Smooth muscle cell (in vitro differentiated cells): ENCODE results near the gene CUL5. TPM values are rescaled to one million over a fixed set of nuclear protein-coding genes. Genes with fewer than 3 reads are reported as not detected.

ENCODE experiments used
- DNase-seq: peaks from one replicate; lab custom pipeline; 2025; ENCODE audit not compliant: unreplicated experiment; lab: John Stamatoyannopoulos, UW
- H2AFZ ChIP-seq: fragments of 200-600 bp; sonication (generic); 2 replicates; pipeline ENCODE4 v1.6.0; 2016; ENCODE audit warnings: antibody characterized with exemption, low read depth, mild to moderate bottlenecking
- H3F3A ChIP-seq: fragments of 200-600 bp; sonication (generic); 2 replicates; pipeline ENCODE4 v1.6.0; 2017; ENCODE audit warnings: antibody characterized with exemption, low read depth
- H3K27ac ChIP-seq: fragments of 200-600 bp; sonication (generic); 2 replicates; pipeline ENCODE4 v1.5.1; 2016; ENCODE audit warnings: low read depth, mild to moderate bottlenecking
- H3K27me3 ChIP-seq: fragments of 200-600 bp; sonication (generic); 2 replicates; pipeline ENCODE4 v1.6.1; 2016; ENCODE audit warnings: low read depth, mild to moderate bottlenecking
- H3K36me3 ChIP-seq: fragments of 200-600 bp; sonication (generic); 2 replicates; pipeline ENCODE4 v1.5.1; 2016; ENCODE audit warnings: low read depth
- H3K4me1 ChIP-seq: fragments of 200-600 bp; sonication (generic); 2 replicates; pipeline ENCODE4 v1.5.1; 2016; ENCODE audit warnings: low read depth
- H3K4me2 ChIP-seq: fragments of 200-600 bp; sonication (generic); 2 replicates; pipeline ENCODE4 v1.6.0; 2016; ENCODE audit warnings: mild to moderate bottlenecking
- H3K4me3 ChIP-seq: fragments of 200-600 bp; sonication (generic); 2 replicates; pipeline ENCODE4 v1.5.1; 2016; ENCODE audit warnings: mild to moderate bottlenecking
- H3K79me2 ChIP-seq: fragments of 200-600 bp; sonication (generic); 2 replicates; pipeline ENCODE4 v1.6.0; 2016; ENCODE audit warnings: low read depth, mild to moderate bottlenecking
- H3K9ac ChIP-seq: fragments of 200-600 bp; sonication (generic); 2 replicates; pipeline ENCODE4 v1.6.0; 2016; ENCODE audit warnings: low read depth
- H3K9me3 ChIP-seq: fragments of 200-600 bp; sonication (generic); replicated peaks from 2 replicates; pipeline ENCODE4 v1.5.1; 2016; ENCODE audit warnings: low read depth
- H4K20me1 ChIP-seq: fragments of 200-600 bp; sonication (generic); 2 replicates; pipeline ENCODE4 v1.6.0; 2016; ENCODE audit warnings: low read depth
- WGBS: methylation state at CpG from one replicate; pipeline ENCODE4 v1.1.7; 2016; ENCODE audit warnings: low lambda C conversion rate; 5-methylcytosine and 5-hydroxymethylcytosine counted together
- polyA plus RNA-seq: library from polyadenylated mRNA; unstranded; fragments of >200 nt; fragmentation: Nextera tagmentation; extraction: Ambion mirVana; gene quantifications from 2 replicates; pipeline ENCODE4 v1.2.1, GENCODE V29; 2016
- total RNA-seq: library from RNA; depleted of rRNA; stranded (reverse); fragments of >200 nt; gene quantifications from 2 replicates; pipeline ENCODE4 v1.2.3, GENCODE V29; 2014
- TF ChIP-seq, protein P1 (sequence below): fragments of 200-600 bp; sonication (generic); IDR thresholded peaks from 2 replicates; pipeline ENCODE4 v1.5.1; 2017; ENCODE audit warnings: borderline replicate concordance, mild to moderate bottlenecking, antibody characterized with exemption; ENCODE audit not compliant: insufficient read depth, poor library complexity, severe bottlenecking

CUL5 gene
- total and polyA plus RNA-seq, 2 experiments from 2014 or later: 20.8 to 45.0 TPM

- Histone ChIP-seq H3K27ac (no peak overlapping the region), H3K9ac (no peak overlapping the region), H3K4me1 (no peaks in the 10 kb centered on the region), H3K27me3 (no peaks in the 10 kb centered on the region), H2AFZ (no peak overlapping the region), H3K4me3 (no peak overlapping the region), H3K79me2 (peaks cover 60% of the 10 kb centered on the region), H4K20me1 (peaks cover 93% of the 10 kb centered on the region), H3F3A (no peaks in the 10 kb centered on the region), H3K4me2 (no peak overlapping the region), H3K36me3 (peaks cover 5% of the 10 kb centered on the region), H3K9me3 (no peaks in the 10 kb centered on the region)
- WGBS: 70% methylated on average over 4 of the region's 4 CpGs
- no peak for DNase-seq
- TF ChIP-seq, protein P1, sequence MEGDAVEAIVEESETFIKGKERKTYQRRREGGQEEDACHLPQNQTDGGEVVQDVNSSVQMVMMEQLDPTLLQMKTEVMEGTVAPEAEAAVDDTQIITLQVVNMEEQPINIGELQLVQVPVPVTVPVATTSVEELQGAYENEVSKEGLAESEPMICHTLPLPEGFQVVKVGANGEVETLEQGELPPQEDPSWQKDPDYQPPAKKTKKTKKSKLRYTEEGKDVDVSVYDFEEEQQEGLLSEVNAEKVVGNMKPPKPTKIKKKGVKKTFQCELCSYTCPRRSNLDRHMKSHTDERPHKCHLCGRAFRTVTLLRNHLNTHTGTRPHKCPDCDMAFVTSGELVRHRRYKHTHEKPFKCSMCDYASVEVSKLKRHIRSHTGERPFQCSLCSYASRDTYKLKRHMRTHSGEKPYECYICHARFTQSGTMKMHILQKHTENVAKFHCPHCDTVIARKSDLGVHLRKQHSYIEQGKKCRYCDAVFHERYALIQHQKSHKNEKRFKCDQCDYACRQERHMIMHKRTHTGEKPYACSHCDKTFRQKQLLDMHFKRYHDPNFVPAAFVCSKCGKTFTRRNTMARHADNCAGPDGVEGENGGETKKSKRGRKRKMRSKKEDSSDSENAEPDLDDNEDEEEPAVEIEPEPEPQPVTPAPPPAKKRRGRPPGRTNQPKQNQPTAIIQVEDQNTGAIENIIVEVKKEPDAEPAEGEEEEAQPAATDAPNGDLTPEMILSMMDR: no peak
Observed at GRCh38 chr11:108035690-108036089, 27.0 kb downstream of the CUL5 start.

DNA sequence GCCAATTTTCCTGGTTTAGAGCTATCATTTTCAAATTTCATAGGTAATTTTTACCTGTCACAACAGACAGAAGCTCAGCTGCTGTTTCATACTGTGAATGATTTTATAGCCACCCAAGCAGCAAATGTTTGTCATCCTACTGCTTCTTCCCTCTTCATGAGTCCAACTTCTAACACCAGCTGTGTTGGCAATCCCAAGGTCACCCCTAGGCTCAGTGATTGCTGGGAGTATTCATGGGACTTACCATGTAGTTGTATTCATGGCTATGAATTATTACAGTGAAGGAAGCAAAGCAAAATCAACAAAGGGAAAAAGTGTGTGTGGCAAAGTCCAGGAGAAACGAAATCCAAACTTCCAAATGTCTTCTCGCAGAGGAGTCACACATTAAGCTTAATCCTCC is 28.5 kb downstream of the CUL5 start:
- Histone ChIP-seq H3K79me2 (peaks cover 50% of the 10 kb centered on the region), H3K4me2 (no peak overlapping the region), H3K27me3 (no peaks in the 10 kb centered on the region), H3F3A (no peaks in the 10 kb centered on the region), H3K9me3 (no peaks in the 10 kb centered on the region), H3K9ac (no peak overlapping the region), H2AFZ (no peak overlapping the region), H3K27ac (no peak overlapping the region), H3K4me3 (no peak overlapping the region), H3K36me3 (peaks cover 5% of the 10 kb centered on the region), H3K4me1 (no peaks in the 10 kb centered on the region), H4K20me1 (peaks cover 91% of the 10 kb centered on the region)
- TF ChIP-seq, protein P1: no peak
- 92% methylated on average over 2 of the region's 2 CpGs for WGBS
- no peak for DNase-seq

DNA sequence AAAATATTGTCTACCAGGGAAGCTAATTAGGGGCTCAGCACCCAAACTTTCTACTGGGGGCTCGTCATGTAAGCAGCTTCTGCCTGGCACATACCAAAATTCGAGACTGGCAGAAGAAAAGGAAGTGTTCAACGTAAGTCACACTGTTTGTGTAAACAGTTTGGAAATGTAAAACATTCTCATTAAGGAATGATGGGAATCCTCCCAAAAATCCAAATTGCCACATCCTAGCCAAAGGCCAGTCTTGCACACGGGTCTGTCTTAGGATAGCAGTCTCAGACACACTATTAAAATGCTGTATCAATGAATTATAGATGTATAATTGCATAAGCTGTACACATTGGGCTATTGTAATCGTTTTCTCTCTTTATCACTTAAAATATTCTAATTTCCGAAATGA is 28.9 kb downstream of the CUL5 start:
- Histone ChIP-seq H2AFZ (no peak overlapping the region), H3K9ac (no peak overlapping the region), H3K27ac (no peak overlapping the region), H3F3A (no peaks in the 10 kb centered on the region), H3K4me2 (no peak overlapping the region), H3K27me3 (no peaks in the 10 kb centered on the region), H4K20me1 (peaks cover 91% of the 10 kb centered on the region), H3K9me3 (no peaks in the 10 kb centered on the region), H3K4me3 (no peak overlapping the region), H3K4me1 (no peaks in the 10 kb centered on the region), H3K79me2 (peaks cover 46% of the 10 kb centered on the region), H3K36me3 (peaks cover 5% of the 10 kb centered on the region)
- WGBS: 83% methylated on average over 6 of the region's 6 CpGs
- DNase-seq: no peak
- TF ChIP-seq, protein P1: no peak

DNA sequence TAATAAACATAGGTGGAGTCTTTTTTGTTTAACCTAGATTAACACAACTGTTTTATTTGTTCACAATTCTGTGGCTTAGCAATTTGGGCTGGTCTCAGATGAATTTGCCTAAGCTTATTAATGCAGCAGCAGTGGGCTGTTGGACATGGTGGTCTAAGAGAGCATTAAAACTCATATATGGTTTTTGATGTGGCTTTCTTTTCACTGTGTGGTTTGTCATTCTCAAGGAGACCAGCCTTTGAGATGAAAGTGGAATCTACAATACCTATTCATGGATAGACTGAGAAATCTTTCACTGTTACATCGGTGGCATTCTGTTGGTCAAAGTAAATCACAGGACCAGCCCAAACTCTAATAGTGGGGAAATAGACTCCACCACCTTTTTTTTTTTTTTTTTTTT is 39.6 kb downstream of the CUL5 start:
- H3K4me1 ChIP-seq: no peaks in the 10 kb centered on the region
- no peak overlapping the region for H2AFZ ChIP-seq
- H3K9ac ChIP-seq: no peak overlapping the region
- no peak overlapping the region for H3K4me2 ChIP-seq
- TF ChIP-seq, protein P1: no peak
- peaks cover 28% of the 10 kb centered on the region for H4K20me1 ChIP-seq
- H3K4me3 ChIP-seq: no peak overlapping the region
- no peak for DNase-seq
- peaks cover 2% of the 10 kb centered on the region for H3K36me3 ChIP-seq
- 97% methylated on average over 1 of the region's 1 CpG for WGBS
- no peaks in the 10 kb centered on the region for H3K27me3 ChIP-seq
- H3K27ac ChIP-seq: no peak overlapping the region
- H3K79me2 ChIP-seq: peaks cover 25% of the 10 kb centered on the region
- no peaks in the 10 kb centered on the region for H3F3A ChIP-seq
- H3K9me3 ChIP-seq: no peaks in the 10 kb centered on the region
